Chondrocyte (in vitro differentiated cells): ENCODE data around the gene MTSS2. TPM values are rescaled to one million over a fixed set of nuclear protein-coding genes. Genes with fewer than 3 reads are reported as not detected.

Source experiments
- DNase-seq: peaks from one replicate; pipeline ENCODE4 v3.0.0; 2021; ENCODE audit warnings: mixed read lengths, low spot score
- H3K27ac Mint-ChIP-seq: one replicate; pipeline ENCODE4 v1.8.0; 2021; ENCODE audit warnings: mild to moderate bottlenecking, moderate library complexity, mixed read lengths; ENCODE audit not compliant: unreplicated experiment
- H3K27me3 Mint-ChIP-seq: 2 replicates; pipeline ENCODE4 v1.8.0; 2021; ENCODE audit warnings: low read depth, mixed read lengths
- H3K36me3 Mint-ChIP-seq: 2 replicates; pipeline ENCODE4 v1.8.0; 2021; ENCODE audit warnings: low read depth, mixed read lengths
- H3K4me1 Mint-ChIP-seq: 2 replicates; pipeline ENCODE4 v1.8.0; 2021; ENCODE audit warnings: low read depth, mild to moderate bottlenecking, mixed read lengths
- H3K4me3 Mint-ChIP-seq: one replicate; pipeline ENCODE4 v1.8.0; 2021; ENCODE audit warnings: mild to moderate bottlenecking, moderate library complexity, mixed read lengths; ENCODE audit not compliant: unreplicated experiment
- H3K9me3 Mint-ChIP-seq: 2 replicates; pipeline ENCODE4 v1.8.0; 2021; ENCODE audit warnings: low read depth, mixed read lengths
- CTCF ChIP-seq: fragments of 200-600 bp; sonication (generic); IDR thresholded peaks from 2 replicates; pipeline ENCODE4 v1.5.0; 2021; ENCODE audit warnings: antibody characterized with exemption, mild to moderate bottlenecking, moderate library complexity
- total RNA-seq: library from RNA; stranded (reverse); gene quantifications from 3 replicates; pipeline ENCODE4 v1.2.1, GENCODE V29; 2021

Gene MTSS2
- total RNA-seq, 1 donor from 2014 or later: 296 TPM

GRCh38 chr16:70710422-70711210 is 24.8 kb upstream of the MTSS2 start:
- Mint-ChIP-seq H3K36me3 (no peaks in the 10 kb centered on the region), H3K27me3 (no peaks in the 10 kb centered on the region), H3K27ac (peak overlapping the region; percentile 12), H3K9me3 (no peaks in the 10 kb centered on the region), H3K4me1 (peaks cover 86% of the 10 kb centered on the region), H3K4me3 (no peak overlapping the region)
- TF ChIP-seq CTCF: no peak
- DNase-seq: no peak

GRCh38 chr16:70709942-70710341 is 24.1 kb upstream of the MTSS2 start:
- H3K36me3 Mint-ChIP-seq: no peaks in the 10 kb centered on the region
- TF ChIP-seq CTCF: no peak
- no peaks in the 10 kb centered on the region for H3K27me3 Mint-ChIP-seq
- H3K9me3 Mint-ChIP-seq: no peaks in the 10 kb centered on the region
- H3K4me1 Mint-ChIP-seq: peaks cover 84% of the 10 kb centered on the region
- no peak overlapping the region for H3K4me3 Mint-ChIP-seq
- no peak for DNase-seq
- no peak overlapping the region for H3K27ac Mint-ChIP-seq

DNA sequence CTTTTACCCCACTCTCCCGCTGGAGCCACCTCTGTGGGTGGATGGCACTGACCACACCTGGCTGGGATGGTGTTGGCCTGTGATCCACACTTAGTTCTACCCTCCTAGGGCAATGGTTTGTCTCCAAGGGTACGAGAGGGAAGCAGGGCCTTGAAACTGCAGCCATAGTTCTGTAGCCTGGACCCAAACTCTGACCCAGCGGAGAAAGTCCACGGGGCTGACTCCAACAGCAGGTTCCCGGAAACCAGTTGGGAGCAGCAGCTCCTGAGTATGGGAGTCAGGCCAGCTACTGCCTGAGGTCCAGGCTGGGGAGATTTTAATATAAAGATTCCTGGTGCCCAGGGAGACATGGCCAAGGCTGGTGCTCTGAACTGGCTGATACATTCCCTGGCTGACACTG is 23.6 kb upstream of the MTSS2 start:
- Mint-ChIP-seq H3K4me1 (peaks cover 84% of the 10 kb centered on the region), H3K9me3 (no peaks in the 10 kb centered on the region), H3K27me3 (no peaks in the 10 kb centered on the region), H3K4me3 (no peak overlapping the region), H3K36me3 (no peaks in the 10 kb centered on the region), H3K27ac (no peak overlapping the region)
- DNase-seq: no peak
- TF ChIP-seq CTCF: no peak

GRCh38 chr16:70708366-70709246 is 22.8 kb upstream of the MTSS2 start:
- H3K4me1 Mint-ChIP-seq: peaks cover 85% of the 10 kb centered on the region
- H3K4me3 Mint-ChIP-seq: no peak overlapping the region
- peak overlapping the region; percentile 89 for H3K27ac Mint-ChIP-seq

More at GRCh38 chr16:70708366-70709246, 22.8 kb upstream of the MTSS2 start:
- DNase-seq: no peak
- TF ChIP-seq CTCF: no peak
- Mint-ChIP-seq H3K36me3 (no peaks in the 10 kb centered on the region), H3K9me3 (no peaks in the 10 kb centered on the region), H3K27me3 (no peaks in the 10 kb centered on the region)
